ENCODE data around the gene UNC5C. TPM values are rescaled to one million over a fixed set of nuclear protein-coding genes. Genes with fewer than 3 reads are reported as not detected.

The UNC5C gene
- total and polyA plus RNA-seq, 2 donors from 2014 or later: 0.84 to 3.1 TPM

DNA sequence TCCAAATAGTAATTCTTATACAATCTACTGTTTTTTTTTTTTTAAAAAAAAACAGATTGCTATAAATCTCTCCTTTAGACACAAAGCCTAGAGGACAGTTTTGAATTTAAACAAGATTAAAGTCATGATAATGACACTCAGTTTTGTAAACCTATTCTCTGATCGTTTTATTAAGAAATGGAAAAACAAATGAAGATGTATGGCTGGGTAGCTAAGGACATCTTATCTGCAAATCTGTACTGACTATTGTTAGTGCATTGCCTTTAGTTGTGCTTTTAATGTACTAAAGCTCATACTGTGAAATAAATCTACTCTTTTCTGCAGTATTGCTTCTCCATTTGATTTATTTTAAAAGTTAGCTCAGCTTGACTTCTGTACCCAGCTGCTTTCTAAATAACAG is 155.0 kb downstream of the UNC5C start:
- Histone ChIP-seq H3K36me3 (ENCODE audit: control insufficient read depth in 2 of 3, insufficient read depth in 3 of 3, low read length in 3 of 3) (no peaks in the 10 kb centered on the region), H3K4me3 (ENCODE audit: low read length in 3 of 3) (no peak overlapping the region), H3K27ac (ENCODE audit: low read depth in 2 of 2, low read length in 2 of 2) (no peak overlapping the region), H3K9ac (ENCODE audit: low read length in 3 of 3) (no peak overlapping the region), H3K27me3 (ENCODE audit: control insufficient read depth, insufficient read depth, low read length) (no peaks in the 10 kb centered on the region), H3K9me3 (ENCODE audit: control insufficient read depth in 2 of 3, insufficient read depth in 1 of 3, low read length in 3 of 3) (no peaks in the 10 kb centered on the region), H3K4me1 (ENCODE audit: control insufficient read depth in 2 of 3, insufficient read depth in 2 of 3, low read depth in 1 of 3, low read length in 3 of 3) (no peaks in the 10 kb centered on the region)
- DNase-seq (no peak), FAIRE-seq (no peak)
- intact Hi-C loops (cut with DNase I): no loop called here
- TF ChIP-seq, protein P1, sequence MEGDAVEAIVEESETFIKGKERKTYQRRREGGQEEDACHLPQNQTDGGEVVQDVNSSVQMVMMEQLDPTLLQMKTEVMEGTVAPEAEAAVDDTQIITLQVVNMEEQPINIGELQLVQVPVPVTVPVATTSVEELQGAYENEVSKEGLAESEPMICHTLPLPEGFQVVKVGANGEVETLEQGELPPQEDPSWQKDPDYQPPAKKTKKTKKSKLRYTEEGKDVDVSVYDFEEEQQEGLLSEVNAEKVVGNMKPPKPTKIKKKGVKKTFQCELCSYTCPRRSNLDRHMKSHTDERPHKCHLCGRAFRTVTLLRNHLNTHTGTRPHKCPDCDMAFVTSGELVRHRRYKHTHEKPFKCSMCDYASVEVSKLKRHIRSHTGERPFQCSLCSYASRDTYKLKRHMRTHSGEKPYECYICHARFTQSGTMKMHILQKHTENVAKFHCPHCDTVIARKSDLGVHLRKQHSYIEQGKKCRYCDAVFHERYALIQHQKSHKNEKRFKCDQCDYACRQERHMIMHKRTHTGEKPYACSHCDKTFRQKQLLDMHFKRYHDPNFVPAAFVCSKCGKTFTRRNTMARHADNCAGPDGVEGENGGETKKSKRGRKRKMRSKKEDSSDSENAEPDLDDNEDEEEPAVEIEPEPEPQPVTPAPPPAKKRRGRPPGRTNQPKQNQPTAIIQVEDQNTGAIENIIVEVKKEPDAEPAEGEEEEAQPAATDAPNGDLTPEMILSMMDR (IDR thresholded peaks at IDR 0.05; ENCODE audit: borderline replicate concordance, extremely low read depth, insufficient read depth): no peak

DNA sequence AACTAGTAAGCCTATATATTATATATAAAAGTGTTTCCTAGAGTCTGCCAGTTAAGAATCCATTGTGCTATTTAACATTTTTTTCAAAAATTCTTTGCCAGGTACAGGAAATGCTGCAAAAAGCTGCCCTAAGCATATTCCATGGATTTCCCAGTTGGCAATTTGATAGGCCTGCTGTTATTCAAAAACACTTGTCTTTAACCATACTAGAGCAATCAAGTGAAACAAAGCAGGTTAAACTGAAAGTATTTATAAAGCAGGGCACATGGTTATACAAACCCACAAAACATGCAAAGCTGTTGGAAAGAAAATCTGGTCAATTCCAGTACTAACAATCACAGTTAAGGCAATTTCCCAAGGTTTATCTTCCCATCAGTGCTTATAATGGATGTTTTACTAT is 159.9 kb downstream of the UNC5C start:
- no peak overlapping the region for H3K4me3 ChIP-seq (ENCODE audit: low read length in 3 of 3)
- peak in 2 of 5 donors; percentile 75 to 80 for DNase-seq
- no peaks in the 10 kb centered on the region for H3K36me3 ChIP-seq (ENCODE audit: control insufficient read depth in 2 of 3, insufficient read depth in 3 of 3, low read length in 3 of 3)
- no peak overlapping the region for H3K9ac ChIP-seq (ENCODE audit: low read length in 3 of 3)
- no peak overlapping the region for H3K27ac ChIP-seq (ENCODE audit: low read depth in 2 of 2, low read length in 2 of 2)
- TF ChIP-seq, protein P1 (IDR thresholded peaks at IDR 0.05; ENCODE audit: borderline replicate concordance, extremely low read depth, insufficient read depth): no peak
- no peaks in the 10 kb centered on the region for H3K27me3 ChIP-seq (ENCODE audit: control insufficient read depth, insufficient read depth, low read length)
- H3K4me1 ChIP-seq (ENCODE audit: control insufficient read depth in 2 of 3, insufficient read depth in 2 of 3, low read depth in 1 of 3, low read length in 3 of 3): no peaks in the 10 kb centered on the region
- intact Hi-C loops (cut with DNase I): no loop called here
- no peaks in the 10 kb centered on the region for H3K9me3 ChIP-seq (ENCODE audit: control insufficient read depth in 2 of 3, insufficient read depth in 1 of 3, low read length in 3 of 3)
- FAIRE-seq: peak; percentile 66

DNA sequence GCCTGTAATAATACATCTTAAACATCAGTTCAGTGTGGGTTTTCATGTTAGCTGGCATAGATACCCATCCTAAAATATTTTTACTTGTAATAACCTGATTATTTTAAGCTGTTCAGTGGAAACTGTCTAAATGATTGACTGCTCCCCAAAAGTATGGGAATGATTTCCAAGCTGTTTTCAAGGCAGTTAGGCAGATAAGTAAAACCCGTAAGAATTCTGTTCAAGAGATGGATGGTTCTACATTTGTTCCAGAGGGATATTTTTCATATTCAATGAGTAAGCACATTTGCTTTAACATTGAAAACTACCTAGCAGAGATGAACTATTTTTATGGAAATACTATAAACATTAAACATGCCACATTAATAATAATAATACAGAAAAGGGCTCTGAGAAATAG is 161.1 kb downstream of the UNC5C start:
- H3K9ac ChIP-seq (ENCODE audit: low read length in 3 of 3): no peak overlapping the region
- TF ChIP-seq, protein P1 (IDR thresholded peaks at IDR 0.05; ENCODE audit: borderline replicate concordance, extremely low read depth, insufficient read depth): no peak
- H3K4me3 ChIP-seq (ENCODE audit: low read length in 3 of 3): no peak overlapping the region
- H3K9me3 ChIP-seq (ENCODE audit: control insufficient read depth in 2 of 3, insufficient read depth in 1 of 3, low read length in 3 of 3): no peaks in the 10 kb centered on the region
- no peaks in the 10 kb centered on the region for H3K36me3 ChIP-seq (ENCODE audit: control insufficient read depth in 2 of 3, insufficient read depth in 3 of 3, low read length in 3 of 3)
- no peaks in the 10 kb centered on the region for H3K4me1 ChIP-seq (ENCODE audit: control insufficient read depth in 2 of 3, insufficient read depth in 2 of 3, low read depth in 1 of 3, low read length in 3 of 3)
- no peak for DNase-seq
- H3K27me3 ChIP-seq (ENCODE audit: control insufficient read depth, insufficient read depth, low read length): no peaks in the 10 kb centered on the region
- FAIRE-seq: no peak
- intact Hi-C loops (cut with DNase I): no loop called here
- H3K27ac ChIP-seq (ENCODE audit: low read depth in 2 of 2, low read length in 2 of 2): no peak overlapping the region

DNA sequence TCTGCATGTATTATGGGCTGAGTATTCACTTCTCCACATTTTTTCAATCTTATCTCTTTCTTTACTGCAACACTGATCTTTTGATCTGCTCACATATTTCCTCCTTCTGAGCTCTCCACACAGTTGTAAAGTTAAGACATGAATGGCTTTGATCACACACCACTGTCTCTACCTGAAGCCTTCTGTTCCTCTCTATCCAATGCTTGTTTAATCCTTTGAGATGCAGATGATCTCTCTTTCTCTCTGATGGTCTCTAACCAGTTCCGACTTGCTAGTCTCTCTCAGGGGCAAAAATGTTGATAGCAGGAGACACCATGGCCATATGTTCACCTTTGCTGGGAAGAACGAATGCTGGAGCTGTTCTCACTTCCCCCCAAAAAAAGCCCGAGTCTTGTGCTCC is 162.4 kb downstream of the UNC5C start:
- no peak for FAIRE-seq
- H3K4me3 ChIP-seq (ENCODE audit: low read length in 3 of 3): no peak overlapping the region

More for the DNA sequence above, 162.4 kb downstream of the UNC5C start:
- Histone ChIP-seq H3K27me3 (ENCODE audit: control insufficient read depth, insufficient read depth, low read length) (no peaks in the 10 kb centered on the region), H3K36me3 (ENCODE audit: control insufficient read depth in 2 of 3, insufficient read depth in 3 of 3, low read length in 3 of 3) (no peaks in the 10 kb centered on the region), H3K27ac (ENCODE audit: low read depth in 2 of 2, low read length in 2 of 2) (no peak overlapping the region), H3K9me3 (ENCODE audit: control insufficient read depth in 2 of 3, insufficient read depth in 1 of 3, low read length in 3 of 3) (no peaks in the 10 kb centered on the region), H3K9ac (ENCODE audit: low read length in 3 of 3) (no peak overlapping the region), H3K4me1 (ENCODE audit: control insufficient read depth in 2 of 3, insufficient read depth in 2 of 3, low read depth in 1 of 3, low read length in 3 of 3) (no peaks in the 10 kb centered on the region)
- TF ChIP-seq, protein P1 (IDR thresholded peaks at IDR 0.05; ENCODE audit: borderline replicate concordance, extremely low read depth, insufficient read depth): no peak
- intact Hi-C loops (cut with DNase I): no loop called here
- no peak for DNase-seq
